GM23338 (cell line): Measurements from ENCODE around the gene RGS6.

Experiments
- CREB1 ChIP-seq: fragments of 250-450 bp; sonication (Bioruptor Pico); IDR thresholded peaks from 2 replicates; pipeline ENCODE4 v1.5.0; 2020; ENCODE audit warnings: low read depth, mild to moderate bottlenecking, moderate library complexity
- EZH2 ChIP-seq: fragments of 200-600 bp; sonication (generic); IDR thresholded peaks from one replicate; pipeline ENCODE4 v1.8.0; 2017; ENCODE audit warnings: antibody characterized with exemption, mild to moderate bottlenecking, low read depth; ENCODE audit not compliant: unreplicated experiment
- POLR2AphosphoS5 ChIP-seq: IDR thresholded peaks from 2 replicates; pipeline ENCODE4 v1.6.1; 2016; ENCODE audit warnings: antibody characterized with exemption, low read depth
- ZNF331 ChIP-seq: fragments of 250-450 bp; sonication (Bioruptor Pico); IDR thresholded peaks from 2 replicates; pipeline ENCODE4 v1.5.0; 2020; ENCODE audit warnings: low read depth, mild to moderate bottlenecking, moderate library complexity
- TF ChIP-seq, protein P1 (sequence below), 2 experiments: fragments of 200-600 bp in 1 of 2; sonication (generic) in 1 of 2; conservative IDR thresholded peaks; 2 replicates each; pipeline versions ENCODE4 v1.5.1 to v1.6.1; 2016 to 2017; ENCODE audit warnings: antibody characterized with exemption in 2 of 2, low read depth in 2 of 2, mild to moderate bottlenecking in 2 of 2, moderate library complexity in 1 of 2
- TF ChIP-seq, protein P2 (sequence below): IDR thresholded peaks from 2 replicates; pipeline ENCODE4 v1.6.1; 2016; ENCODE audit warnings: antibody characterized with exemption
- TF ChIP-seq, protein P3 (sequence below): IDR thresholded peaks from one replicate; pipeline ENCODE4 v1.6.1; 2018; ENCODE audit warnings: antibody characterized with exemption; ENCODE audit not compliant: unreplicated experiment

DNA sequence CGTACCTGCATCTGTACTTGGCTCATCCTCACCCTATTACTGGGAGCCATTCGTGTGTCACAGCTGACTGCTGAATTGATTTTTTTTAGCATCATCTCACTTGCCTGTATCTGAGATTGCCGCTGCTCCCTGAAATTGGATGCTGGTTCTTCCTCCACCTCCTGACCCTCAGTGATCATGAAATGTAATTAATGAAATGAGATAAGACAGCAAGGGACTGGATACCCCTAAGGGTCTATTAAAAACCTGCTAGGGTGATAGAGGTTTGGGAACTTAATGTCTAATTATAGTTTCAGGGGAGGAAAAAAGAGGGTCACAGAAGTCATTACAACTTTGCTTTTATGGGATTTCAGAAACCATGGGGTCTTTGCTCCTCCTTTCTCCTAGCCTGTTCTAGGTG lies 551.1 kb downstream of the RGS6 start:
- no peak for TF ChIP-seq ZNF331
- TF ChIP-seq CREB1 (CRISPR knock-in tag) = no peak
- TF ChIP-seq, protein P1, sequence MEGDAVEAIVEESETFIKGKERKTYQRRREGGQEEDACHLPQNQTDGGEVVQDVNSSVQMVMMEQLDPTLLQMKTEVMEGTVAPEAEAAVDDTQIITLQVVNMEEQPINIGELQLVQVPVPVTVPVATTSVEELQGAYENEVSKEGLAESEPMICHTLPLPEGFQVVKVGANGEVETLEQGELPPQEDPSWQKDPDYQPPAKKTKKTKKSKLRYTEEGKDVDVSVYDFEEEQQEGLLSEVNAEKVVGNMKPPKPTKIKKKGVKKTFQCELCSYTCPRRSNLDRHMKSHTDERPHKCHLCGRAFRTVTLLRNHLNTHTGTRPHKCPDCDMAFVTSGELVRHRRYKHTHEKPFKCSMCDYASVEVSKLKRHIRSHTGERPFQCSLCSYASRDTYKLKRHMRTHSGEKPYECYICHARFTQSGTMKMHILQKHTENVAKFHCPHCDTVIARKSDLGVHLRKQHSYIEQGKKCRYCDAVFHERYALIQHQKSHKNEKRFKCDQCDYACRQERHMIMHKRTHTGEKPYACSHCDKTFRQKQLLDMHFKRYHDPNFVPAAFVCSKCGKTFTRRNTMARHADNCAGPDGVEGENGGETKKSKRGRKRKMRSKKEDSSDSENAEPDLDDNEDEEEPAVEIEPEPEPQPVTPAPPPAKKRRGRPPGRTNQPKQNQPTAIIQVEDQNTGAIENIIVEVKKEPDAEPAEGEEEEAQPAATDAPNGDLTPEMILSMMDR (conservative IDR thresholded peaks at IDR 0.05; ENCODE audit: low read depth in 2 of 2) = no peak
- TF ChIP-seq, protein P2, sequence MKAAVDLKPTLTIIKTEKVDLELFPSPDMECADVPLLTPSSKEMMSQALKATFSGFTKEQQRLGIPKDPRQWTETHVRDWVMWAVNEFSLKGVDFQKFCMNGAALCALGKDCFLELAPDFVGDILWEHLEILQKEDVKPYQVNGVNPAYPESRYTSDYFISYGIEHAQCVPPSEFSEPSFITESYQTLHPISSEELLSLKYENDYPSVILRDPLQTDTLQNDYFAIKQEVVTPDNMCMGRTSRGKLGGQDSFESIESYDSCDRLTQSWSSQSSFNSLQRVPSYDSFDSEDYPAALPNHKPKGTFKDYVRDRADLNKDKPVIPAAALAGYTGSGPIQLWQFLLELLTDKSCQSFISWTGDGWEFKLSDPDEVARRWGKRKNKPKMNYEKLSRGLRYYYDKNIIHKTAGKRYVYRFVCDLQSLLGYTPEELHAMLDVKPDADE = no peak
- no peak for TF ChIP-seq EZH2
- TF ChIP-seq, protein P3, sequence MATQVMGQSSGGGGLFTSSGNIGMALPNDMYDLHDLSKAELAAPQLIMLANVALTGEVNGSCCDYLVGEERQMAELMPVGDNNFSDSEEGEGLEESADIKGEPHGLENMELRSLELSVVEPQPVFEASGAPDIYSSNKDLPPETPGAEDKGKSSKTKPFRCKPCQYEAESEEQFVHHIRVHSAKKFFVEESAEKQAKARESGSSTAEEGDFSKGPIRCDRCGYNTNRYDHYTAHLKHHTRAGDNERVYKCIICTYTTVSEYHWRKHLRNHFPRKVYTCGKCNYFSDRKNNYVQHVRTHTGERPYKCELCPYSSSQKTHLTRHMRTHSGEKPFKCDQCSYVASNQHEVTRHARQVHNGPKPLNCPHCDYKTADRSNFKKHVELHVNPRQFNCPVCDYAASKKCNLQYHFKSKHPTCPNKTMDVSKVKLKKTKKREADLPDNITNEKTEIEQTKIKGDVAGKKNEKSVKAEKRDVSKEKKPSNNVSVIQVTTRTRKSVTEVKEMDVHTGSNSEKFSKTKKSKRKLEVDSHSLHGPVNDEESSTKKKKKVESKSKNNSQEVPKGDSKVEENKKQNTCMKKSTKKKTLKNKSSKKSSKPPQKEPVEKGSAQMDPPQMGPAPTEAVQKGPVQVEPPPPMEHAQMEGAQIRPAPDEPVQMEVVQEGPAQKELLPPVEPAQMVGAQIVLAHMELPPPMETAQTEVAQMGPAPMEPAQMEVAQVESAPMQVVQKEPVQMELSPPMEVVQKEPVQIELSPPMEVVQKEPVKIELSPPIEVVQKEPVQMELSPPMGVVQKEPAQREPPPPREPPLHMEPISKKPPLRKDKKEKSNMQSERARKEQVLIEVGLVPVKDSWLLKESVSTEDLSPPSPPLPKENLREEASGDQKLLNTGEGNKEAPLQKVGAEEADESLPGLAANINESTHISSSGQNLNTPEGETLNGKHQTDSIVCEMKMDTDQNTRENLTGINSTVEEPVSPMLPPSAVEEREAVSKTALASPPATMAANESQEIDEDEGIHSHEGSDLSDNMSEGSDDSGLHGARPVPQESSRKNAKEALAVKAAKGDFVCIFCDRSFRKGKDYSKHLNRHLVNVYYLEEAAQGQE = no peak
- TF ChIP-seq POLR2AphosphoS5 = no peak
